GM12878 (cell line): ENCODE results near the gene MYD88. TPM values are rescaled to one million over a fixed set of nuclear protein-coding genes. Genes with fewer than 3 reads are reported as not detected.

Source experiments
- ATAC-seq: fragments of 200-7000 bp; cut with Tn5 transposase; 3 replicates; pipeline ENCODE4 v1.9.1; 2020; ENCODE audit warnings: mild to moderate bottlenecking, moderate library complexity
- BruUV-seq: library from RNA; stranded (reverse); fragments of 400-500 nt; replicated peaks from 2 replicates; lab custom pipeline; 2021; lab: Mats Ljungman, UMichigan
- CTCF ChIA-PET: fragments of 300-600 bp; sonication (Branson Sonifier 250); formaldehyde crosslinking; extraction: SDS; loops from one replicate; lab custom pipeline; 2021; ENCODE audit warnings: inconsistent platforms; lab: Yijun Ruan, JAX
- POLR2A ChIA-PET: fragments of 350-600 bp; formaldehyde crosslinking; extraction: SDS; loops from one replicate; lab custom pipeline; 2021; ENCODE audit warnings: inconsistent platforms; lab: Charles Lee
- RAD21 ChIA-PET: fragments of 300-600 bp; sonication (Branson Sonifier 250); formaldehyde crosslinking; loops from one replicate; lab custom pipeline; 2023; ENCODE audit warnings: antibody characterized with exemption; ENCODE audit not compliant: unreplicated experiment; lab: Charles Lee
- SMC1A ChIA-PET: fragments of 300-600 bp; sonication (Branson Sonifier 250); formaldehyde crosslinking; loops from one replicate; lab custom pipeline; 2023; ENCODE audit not compliant: unreplicated experiment, uncharacterized antibody; lab: Charles Lee
- DNase-seq: peaks from one replicate; pipeline ENCODE4 v3.0.0-alpha.2; 2011; ENCODE audit warnings: low read depth, low spot score
- FAIRE-seq: peaks from 3 replicates; lab custom pipeline; 2011; peaks lifted over from hg19 to GRCh38; lab: Jason Lieb, UNC
- H2AFZ ChIP-seq: 2 replicates; pipeline ENCODE4 v1.6.0; 2011; ENCODE audit warnings: low read depth, low read length, control low read depth; ENCODE audit not compliant: control insufficient read depth
- H3K27ac ChIP-seq: 2 replicates; pipeline ENCODE4 v1.5.1; 2011; ENCODE audit warnings: control low read depth; ENCODE audit not compliant: control insufficient read depth, insufficient read depth
- H3K27me3 ChIP-seq, 2 experiments: replicated peaks in 1 of 2; 2 replicates each; pipeline versions ENCODE4 v1.6.0 to v1.6.1; 2011; ENCODE audit warnings: low read length in 1 of 2; ENCODE audit not compliant: control insufficient read depth in 2 of 2, insufficient read depth in 2 of 2
- H3K36me3 ChIP-seq, 2 experiments: 2 replicates each; pipeline ENCODE4 v1.5.1; 2011; ENCODE audit warnings: low read length in 1 of 2; ENCODE audit not compliant: control insufficient read depth in 2 of 2, insufficient read depth in 2 of 2
- H3K4me1 ChIP-seq: 2 replicates; pipeline ENCODE4 v1.6.1; 2011; ENCODE audit warnings: mild to moderate bottlenecking, low read length, moderate library complexity, mixed read lengths; ENCODE audit not compliant: control insufficient read depth, insufficient read depth
- H3K4me2 ChIP-seq: 2 replicates; pipeline ENCODE4 v1.6.0; 2011; ENCODE audit warnings: control low read depth; ENCODE audit not compliant: control insufficient read depth, insufficient read depth
- H3K4me3 ChIP-seq: fragments of 200-600 bp; sonication (generic); 2 replicates; pipeline ENCODE4 v1.5.1; 2016
- H3K79me2 ChIP-seq: 2 replicates; pipeline ENCODE4 v1.6.0; 2011; ENCODE audit warnings: low read length; ENCODE audit not compliant: control insufficient read depth, insufficient read depth
- H3K9ac ChIP-seq: 2 replicates; pipeline ENCODE4 v1.8.0; 2011; ENCODE audit warnings: low read length, control low read depth, mixed read lengths; ENCODE audit not compliant: control insufficient read depth, insufficient read depth
- H3K9me3 ChIP-seq: replicated peaks from 3 replicates; pipeline ENCODE4 v1.5.1; 2011; ENCODE audit warnings: mild to moderate bottlenecking, low read length; ENCODE audit not compliant: control insufficient read depth, insufficient read depth
- H4K20me1 ChIP-seq: 2 replicates; pipeline ENCODE4 v1.6.0; 2011; ENCODE audit not compliant: control insufficient read depth, insufficient read depth
- CEBPB ChIP-seq, 2 experiments: fragments of 150-350 bp in 1 of 2; IDR thresholded peaks; 2 replicates each; pipeline ENCODE4 v1.6.1; 2012 to 2014; ENCODE audit warnings: low read depth in 2 of 2, low read length in 2 of 2, borderline replicate concordance in 1 of 2, inconsistent platforms in 1 of 2
- CREB1 ChIP-seq: IDR thresholded peaks from 2 replicates; pipeline ENCODE4 v1.6.1; 2012; ENCODE audit warnings: low read depth, mild to moderate bottlenecking, inconsistent platforms
- EGR1 ChIP-seq, 2 experiments: IDR thresholded peaks; 1 replicate in 1 of 2; 2 replicates in 1 of 2; pipeline ENCODE4 v1.6.1; 2011 to 2012; ENCODE audit warnings: low read depth in 2 of 2, low read length in 2 of 2, borderline replicate concordance in 1 of 2, mild to moderate bottlenecking in 1 of 2, moderate library complexity in 1 of 2
- EP300 ChIP-seq, 2 experiments: fragments of 150-350 bp in 1 of 2; IDR thresholded peaks; 2 replicates each; pipeline ENCODE4 v1.6.1; 2011 to 2012; ENCODE audit warnings: low read depth in 2 of 2, low read length in 2 of 2, borderline replicate concordance in 1 of 2, improper control_type of control experiment in 1 of 2, inconsistent platforms in 1 of 2; ENCODE audit not compliant: control insufficient read depth in 1 of 2
- ETV6 ChIP-seq, 2 experiments: fragments of 450-650 bp in 1 of 2; IDR thresholded peaks in 1 of 2; conservative IDR thresholded peaks in 1 of 2; 2 replicates each; pipeline ENCODE4 v1.6.1; 2014; ENCODE audit warnings: antibody characterized with exemption in 1 of 2, borderline replicate concordance in 1 of 2, low read depth in 1 of 2, mild to moderate bottlenecking in 1 of 2, moderate library complexity in 1 of 2
- HDAC2 ChIP-seq: fragments of 200-600 bp; sonication (generic); IDR thresholded peaks from 2 replicates; pipeline ENCODE4 v1.6.1; 2017
- HDAC6 ChIP-seq: fragments of 200-600 bp; sonication (generic); IDR thresholded peaks from one replicate; pipeline ENCODE4 v1.8.0; 2017; ENCODE audit warnings: antibody characterized with exemption; ENCODE audit not compliant: unreplicated experiment
- HDGF ChIP-seq: fragments of 450-650 bp; IDR thresholded peaks from 2 replicates; pipeline ENCODE4 v1.6.1; 2016; ENCODE audit warnings: antibody characterized with exemption
- KDM1A ChIP-seq: fragments of 200-600 bp; sonication (generic); IDR thresholded peaks from 2 replicates; pipeline ENCODE4 v1.6.1; 2016; ENCODE audit warnings: borderline replicate concordance
- MEF2B ChIP-seq: fragments of 450-650 bp; IDR thresholded peaks from 2 replicates; pipeline ENCODE4 v1.6.1; 2018; ENCODE audit warnings: mild to moderate bottlenecking, moderate library complexity; ENCODE audit not compliant: partially characterized antibody, poor library complexity, severe bottlenecking
- NFYA ChIP-seq: IDR thresholded peaks from 2 replicates; pipeline ENCODE4 v1.6.1; 2011; ENCODE audit warnings: low read depth, mild to moderate bottlenecking, low read length, improper control_type of control experiment, borderline replicate concordance
- NR2C2 ChIP-seq: IDR thresholded peaks from 2 replicates; pipeline ENCODE4 v1.6.1; 2011; ENCODE audit warnings: borderline replicate concordance, low read depth; ENCODE audit not compliant: control insufficient read depth, insufficient read length
- NR2F1 ChIP-seq: fragments of 450-650 bp; conservative IDR thresholded peaks from 2 replicates; pipeline ENCODE4 v1.6.1; 2017; ENCODE audit warnings: mild to moderate bottlenecking
- SREBF1 ChIP-seq: IDR thresholded peaks from 2 replicates; pipeline ENCODE4 v1.6.1; 2012; ENCODE audit warnings: mild to moderate bottlenecking, low read length
- YY1 ChIP-seq: IDR thresholded peaks from 2 replicates; pipeline ENCODE4 v1.6.1; 2011; ENCODE audit warnings: low read depth, mild to moderate bottlenecking, low read length
- ZNF24 ChIP-seq: fragments of 450-650 bp; IDR thresholded peaks from 2 replicates; pipeline ENCODE4 v1.6.1; 2017; ENCODE audit warnings: antibody characterized with exemption, mild to moderate bottlenecking
- ZNF274 ChIP-seq: IDR thresholded peaks from one replicate; pipeline ENCODE4 v1.8.0; 2011; ENCODE audit not compliant: insufficient read length, insufficient read depth
- ZSCAN29 ChIP-seq: fragments of 450-650 bp; IDR thresholded peaks from 2 replicates; pipeline ENCODE4 v1.6.1; 2017; ENCODE audit warnings: mild to moderate bottlenecking, moderate library complexity
- WGBS: methylation state at CpG from one replicate; pipeline ENCODE4 v1.1.6; 2016; ENCODE audit warnings: low lambda C conversion rate; ENCODE audit not compliant: insufficient replicate concordance, insufficient coverage; ENCODE audit errors: missing lambda C conversion rate; 5-methylcytosine and 5-hydroxymethylcytosine counted together
- in situ Hi-C: fragments of 300-500 bp; cut with MboI; formaldehyde crosslinking; loops from 9 replicates; pipeline ENCODE4 v1.14.3; 2018; ENCODE audit warnings: mixed read lengths
- intact Hi-C: fragments of 100-400 bp; cut with micrococcal nuclease; formaldehyde crosslinking; loops from one replicate; pipeline ENCODE4 v1.14.2; 2022; ENCODE audit not compliant: unreplicated experiment
- polyA plus RNA-seq, 11 experiments: library from polyadenylated mRNA; depleted of rRNA in 4 of 11; unstranded in 6 of 11; stranded (reverse) in 5 of 11; fragments of >200 nt; fragmentation: Nextera tagmentation in 4 of 11; fragmentation: Illumina TruSeq in 1 of 11; extraction: Ambion mirVana in 4 of 11; extraction: Trizol in 1 of 11; gene quantifications; 1 replicate in 1 of 11; 2 replicates in 10 of 11; pipeline versions ENCODE4 v1.2.1 to v1.2.3, GENCODE V29; 2011 to 2016; ENCODE audit warnings: inconsistent platforms in 2 of 11, missing spikeins in 2 of 11, low read depth in 1 of 11
- total RNA-seq, 4 experiments: library from RNA; depleted of rRNA in 3 of 4; stranded (reverse); fragments of >200 nt in 3 of 4; fragmentation: Illumina TruSeq in 1 of 4; extraction: Trizol in 1 of 4; gene quantifications; 2 replicates each; pipeline versions ENCODE4 v1.2.1 to v1.2.3, GENCODE V29; 2013 to 2021
- TF ChIP-seq, protein P1 (sequence below): IDR thresholded peaks from 2 replicates; pipeline ENCODE4 v1.6.1; 2012; ENCODE audit warnings: low read depth, low read length, improper control_type of control experiment
- TF ChIP-seq, protein P2 (sequence below): fragments of 450-650 bp; IDR thresholded peaks from 2 replicates; pipeline ENCODE4 v1.6.1; 2017; ENCODE audit warnings: borderline replicate concordance

The MYD88 gene
- total and polyA plus RNA-seq, 10 of the 15 experiments (the other 5 are each of a cell fraction or from before 2014, with no cell fraction given): 5.5 to 84.8 (median 67.5) TPM

DNA sequence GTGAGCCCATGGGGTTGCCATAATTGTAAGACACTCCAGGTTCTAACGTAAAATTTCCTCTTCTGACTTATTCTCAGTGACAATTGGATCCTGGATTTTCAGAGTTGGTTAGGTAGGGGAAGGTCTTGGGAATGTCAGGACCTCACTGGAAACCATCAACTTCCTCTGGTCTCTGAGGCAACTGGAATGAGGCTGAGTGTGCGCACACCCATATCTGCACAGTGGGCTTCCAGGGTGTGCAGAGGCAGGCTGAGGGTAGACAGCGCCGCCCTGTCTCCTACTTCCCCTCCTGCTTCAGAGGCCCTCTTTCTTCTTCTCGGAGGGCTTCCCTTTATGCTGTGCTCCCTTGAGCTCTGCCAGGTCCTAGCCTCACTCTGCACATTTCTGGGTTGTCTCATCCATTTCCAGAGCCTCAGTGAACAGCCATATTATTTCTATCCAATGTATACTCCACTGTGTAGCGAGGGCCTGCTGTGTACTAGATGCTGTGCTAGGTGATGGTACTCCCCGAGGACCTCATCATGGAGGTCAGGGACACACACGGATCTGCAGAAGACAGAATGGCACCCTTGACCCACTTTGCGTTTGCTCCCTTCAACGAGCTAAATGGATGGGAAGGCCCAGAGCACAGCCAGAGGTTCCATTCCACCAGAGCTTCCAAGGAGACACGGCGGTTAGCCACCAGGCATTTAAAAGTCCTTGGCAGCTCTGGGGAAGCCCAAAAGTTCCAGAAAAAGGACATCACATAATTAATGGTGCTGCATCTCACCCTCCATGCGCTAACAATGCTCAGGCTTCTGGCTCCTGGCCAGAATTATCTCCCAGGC is 19.8 kb upstream of the MYD88 start (continued):
- no peak for TF ChIP-seq EP300 (IDR thresholded peaks at IDR 0.05; ENCODE audit: borderline replicate concordance in 1 of 2, control insufficient read depth in 1 of 2, low read depth in 2 of 2, low read length in 2 of 2)
- TF ChIP-seq MEF2B: no peak
- no peak for TF ChIP-seq HDAC2
- no peak for TF ChIP-seq ZNF24
- no peak for TF ChIP-seq CEBPB (IDR thresholded peaks at IDR 0.05; ENCODE audit: borderline replicate concordance in 1 of 2, low read depth in 2 of 2, low read length in 2 of 2)

DNA sequence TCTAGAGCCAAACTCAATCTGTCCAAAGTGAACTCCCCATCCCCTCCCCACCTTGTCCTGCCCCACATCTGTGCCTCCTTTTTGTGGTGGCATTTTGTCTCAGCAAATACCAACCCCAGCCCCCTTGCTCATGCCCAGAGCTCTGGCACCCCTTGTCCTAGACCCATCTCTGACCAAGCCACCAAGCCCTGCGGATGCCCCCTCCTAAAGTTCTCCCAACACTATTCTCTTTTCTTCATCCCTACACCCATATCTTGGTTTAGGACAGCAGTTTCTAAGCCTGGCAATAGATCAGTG is 19.3 kb upstream of the MYD88 start:
- ATAC-seq (no peak), DNase-seq (no peak), FAIRE-seq (no peak)
- no peak for TF ChIP-seq ZSCAN29
- no peak for TF ChIP-seq SREBF1
- TF ChIP-seq CREB1: no peak
- TF ChIP-seq NFYA: no peak
- no peak for TF ChIP-seq EGR1 (IDR thresholded peaks at IDR 0.05; ENCODE audit: borderline replicate concordance in 1 of 2, low read depth in 2 of 2, low read length in 2 of 2)
- TF ChIP-seq ZNF274: no peak
- TF ChIP-seq, protein P1, sequence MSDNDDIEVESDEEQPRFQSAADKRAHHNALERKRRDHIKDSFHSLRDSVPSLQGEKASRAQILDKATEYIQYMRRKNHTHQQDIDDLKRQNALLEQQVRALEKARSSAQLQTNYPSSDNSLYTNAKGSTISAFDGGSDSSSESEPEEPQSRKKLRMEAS: no peak
- TF ChIP-seq HDAC6: no peak
- TF ChIP-seq, protein P2, sequence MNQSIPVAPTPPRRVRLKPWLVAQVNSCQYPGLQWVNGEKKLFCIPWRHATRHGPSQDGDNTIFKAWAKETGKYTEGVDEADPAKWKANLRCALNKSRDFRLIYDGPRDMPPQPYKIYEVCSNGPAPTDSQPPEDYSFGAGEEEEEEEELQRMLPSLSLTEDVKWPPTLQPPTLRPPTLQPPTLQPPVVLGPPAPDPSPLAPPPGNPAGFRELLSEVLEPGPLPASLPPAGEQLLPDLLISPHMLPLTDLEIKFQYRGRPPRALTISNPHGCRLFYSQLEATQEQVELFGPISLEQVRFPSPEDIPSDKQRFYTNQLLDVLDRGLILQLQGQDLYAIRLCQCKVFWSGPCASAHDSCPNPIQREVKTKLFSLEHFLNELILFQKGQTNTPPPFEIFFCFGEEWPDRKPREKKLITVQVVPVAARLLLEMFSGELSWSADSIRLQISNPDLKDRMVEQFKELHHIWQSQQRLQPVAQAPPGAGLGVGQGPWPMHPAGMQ: no peak
- no peak for TF ChIP-seq YY1
- TF ChIP-seq HDGF: no peak
- TF ChIP-seq ETV6 (conservative IDR thresholded peaks at IDR 0.05 in 1 of 2, IDR thresholded peaks at IDR 0.05 in 1 of 2; ENCODE audit: borderline replicate concordance in 1 of 2, low read depth in 1 of 2): no peak
- TF ChIP-seq HDAC2: no peak
- TF ChIP-seq NR2C2: no peak
- no peak for TF ChIP-seq KDM1A
- no peak for TF ChIP-seq NR2F1
- ChIA-PET POLR2A (no interaction called here), SMC1A (interaction anchor here (0.9 to 4.0 kb wide), 4 partner anchors 9 to 179 kb away, joined by 3 to 20 read pairs (median 4); partner anchors contain the start of gene SLC22A14), RAD21 (interaction anchor here (1.0 to 1.2 kb wide), 2 partner anchors 179 to 225 kb away, joined by 3 read pairs; no protein-coding TSS in a partner anchor), CTCF (interaction anchor here (0.7 to 5.7 kb wide), 10 partner anchors 9 to 866 kb away, joined by 3 to 42 read pairs (median 6); partner anchors contain the start of gene DLEC1)
- no TSS peak for BruUV-seq
- peaks cover 3 to 14% of the 10 kb centered on the region in 2 experiments; a peak in 3 of 4 replicates for H3K36me3 ChIP-seq
- no peak overlapping the region for H3K4me3 ChIP-seq
- no peak overlapping the region for H3K4me2 ChIP-seq
- H2AFZ ChIP-seq: no peak overlapping the region
- H3K4me1 ChIP-seq: peaks cover 6% of the 10 kb centered on the region; the same call in 1 of the 2 replicates
- in situ Hi-C loops (loop anchor here (5.0 kb wide), 1 partner anchor 363 kb away; no protein-coding TSS in a partner anchor), intact Hi-C loops (loop anchor here (5.0 kb wide), 4 partner anchors 118 to 228 kb away; partner anchors contain the start of genes SLC22A14 and XYLB)
- H3K27ac ChIP-seq: no peak overlapping the region
- H3K9me3 ChIP-seq: no peaks in the 10 kb centered on the region
- H3K9ac ChIP-seq: no peak overlapping the region
- H4K20me1 ChIP-seq: no peaks in the 10 kb centered on the region
- H3K27me3 ChIP-seq: no peaks in the 10 kb centered on the region; a peak in 1 of 4 replicates
- WGBS: 100% methylated on average over 1 of the region's 1 CpG
- no peaks in the 10 kb centered on the region for H3K79me2 ChIP-seq
